ENCODE measurements around the gene ATG9B.

- TF ChIP-seq CBX2 (IDR thresholded peaks at IDR 0.05; ENCODE audit: borderline replicate concordance, low read depth) (no peak), CHD2 (IDR thresholded peaks at IDR 0.05; ENCODE audit: low read length, partially characterized antibody) (no peak), USF2 (IDR thresholded peaks at IDR 0.05) (no peak), BHLHE40 (IDR thresholded peaks at IDR 0.05; ENCODE audit: low read depth, low read length) (no peak), POLR2A (IDR thresholded peaks at IDR 0.05; ENCODE audit: low read length) (no peak)
Measured at GRCh38 chr7:150976529-150977381, 47.5 kb downstream of the ATG9B start.

All from A549 (cell line).